K562 (cell line): ENCODE measurements around the gene CLTA. TPM values are rescaled to one million over a fixed set of nuclear protein-coding genes. Genes with fewer than 3 reads are reported as not detected.

Experiments used
- ATAC-seq: fragments of 200-7000 bp; cut with Tn5 transposase; 3 replicates; pipeline ENCODE4 v1.9.1; 2020; ENCODE audit warnings: moderate library complexity
- BruUV-seq: library from RNA; stranded (reverse); fragments of 400-500 nt; replicated peaks from 2 replicates; lab custom pipeline; 2021; lab: Mats Ljungman, UMichigan
- CTCF ChIA-PET: fragments of 300-600 bp; formaldehyde crosslinking; extraction: SDS; loops from one replicate; lab custom pipeline; 2021; ENCODE audit warnings: low intra/inter-chr PET ratio; lab: Yijun Ruan, JAX
- POLR2A ChIA-PET: fragments of 300-600, 350-650 bp; sonication (Branson Sonifier 250); formaldehyde crosslinking; extraction: SDS; loops from one replicate; lab custom pipeline; 2021; ENCODE audit warnings: antibody characterized with exemption, inconsistent platforms; lab: Yijun Ruan, JAX
- DNase-seq, 4 experiments: peaks; one replicate each; pipeline versions ENCODE4 v3.0.0 to v3.0.0-alpha.2; 2011 to 2018; ENCODE audit warnings: low spot score in 3 of 4, mixed read lengths in 3 of 4; ENCODE audit errors: extremely low read depth in 1 of 4
- FAIRE-seq: peaks from 2 replicates; lab custom pipeline; 2011; peaks lifted over from hg19 to GRCh38; lab: Jason Lieb, UNC
- H2AFZ ChIP-seq: 2 replicates; pipeline ENCODE4 v1.6.0; 2011; ENCODE audit warnings: low read depth, low read length, control low read depth, inconsistent platforms
- H3K27ac ChIP-seq: fragments of 200-600 bp; 3 replicates; pipeline ENCODE4 v1.8.0; 2011; ENCODE audit warnings: low read depth, mild to moderate bottlenecking, control low read depth, inconsistent platforms, low read length, moderate library complexity, mixed read lengths; ENCODE audit errors: extremely low read depth
- H3K27me3 ChIP-seq, 2 experiments: fragments of 300-600 bp in 1 of 2; 2 replicates in 1 of 2; 3 replicates in 1 of 2; pipeline versions ENCODE4 v1.6.0 to v1.8.0; 2011; ENCODE audit warnings: inconsistent platforms in 2 of 2, low read length in 2 of 2, mild to moderate bottlenecking in 1 of 2, mixed read lengths in 1 of 2, moderate library complexity in 1 of 2; ENCODE audit not compliant: control insufficient read depth in 2 of 2, insufficient read depth in 2 of 2
- H3K36me3 ChIP-seq: fragments of 300-600 bp; 3 replicates; pipeline ENCODE4 v1.8.0; 2011; ENCODE audit warnings: mild to moderate bottlenecking, low read length, inconsistent platforms; ENCODE audit not compliant: control insufficient read depth, insufficient read depth
- H3K4me1 ChIP-seq, 2 experiments: fragments of 200-600 bp in 1 of 2; replicated peaks in 1 of 2; 2 replicates in 1 of 2; 3 replicates in 1 of 2; pipeline versions ENCODE4 v1.5.1 to v1.8.0; 2011; ENCODE audit warnings: inconsistent platforms in 2 of 2, low read length in 2 of 2, mild to moderate bottlenecking in 1 of 2, mixed read lengths in 1 of 2, moderate library complexity in 1 of 2; ENCODE audit not compliant: control insufficient read depth in 2 of 2, insufficient read depth in 2 of 2
- H3K4me2 ChIP-seq: 2 replicates; pipeline ENCODE4 v1.6.1; 2011; ENCODE audit warnings: low read length, control low read depth, inconsistent platforms, mixed read lengths; ENCODE audit not compliant: insufficient read depth
- H3K4me3 ChIP-seq: fragments of 200-600 bp; sonication (generic), shearing (Covaris generic); 2 replicates; pipeline ENCODE4 v1.5.1; 2016; ENCODE audit warnings: control low read depth, inconsistent platforms
- H3K79me2 ChIP-seq: fragments of 200-600 bp; 3 replicates; pipeline ENCODE4 v1.8.0; 2011; ENCODE audit warnings: low read length, inconsistent platforms; ENCODE audit not compliant: control insufficient read depth, insufficient read depth
- H3K9ac ChIP-seq, 2 experiments: 2 replicates each; pipeline versions ENCODE4 v1.6.0 to v1.6.1; 2011; ENCODE audit warnings: low read depth in 2 of 2, low read length in 2 of 2, control low read depth in 1 of 2, inconsistent platforms in 1 of 2, mild to moderate bottlenecking in 1 of 2, mixed read lengths in 1 of 2; ENCODE audit not compliant: insufficient read depth in 1 of 2
- H3K9me1 ChIP-seq: one replicate; pipeline ENCODE4 v1.6.0; 2011; ENCODE audit warnings: inconsistent platforms, mild to moderate bottlenecking, low read length, moderate library complexity; ENCODE audit not compliant: control insufficient read depth, insufficient read depth
- H3K9me3 ChIP-seq: replicated peaks from 2 replicates; pipeline ENCODE4 v1.5.1; 2011; ENCODE audit warnings: low read depth, low read length, inconsistent platforms; ENCODE audit not compliant: control insufficient read depth, insufficient read depth
- H4K20me1 ChIP-seq: replicated peaks from 2 replicates; pipeline ENCODE4 v1.6.1; 2011; ENCODE audit warnings: low read length, inconsistent platforms, mixed read lengths; ENCODE audit not compliant: control insufficient read depth, insufficient read depth
- ARID4B ChIP-seq: sonication (generic); formaldehyde crosslinking; IDR thresholded peaks from 2 replicates; pipeline ENCODE4 v1.8.0; 2022; ENCODE audit warnings: mild to moderate bottlenecking, missing genetic modification reagents
- CLOCK ChIP-seq: fragments of 250-450 bp; sonication (Bioruptor Pico); IDR thresholded peaks from 2 replicates; pipeline ENCODE4 v1.4.0; 2020; ENCODE audit warnings: mild to moderate bottlenecking, moderate library complexity, borderline replicate concordance
- FOXK1 ChIP-seq: sonication (generic); formaldehyde crosslinking; IDR thresholded peaks from 2 replicates; pipeline ENCODE4 v1.8.0; 2022; ENCODE audit warnings: missing genetic modification reagents, mild to moderate bottlenecking, borderline replicate concordance
- NCOA1 ChIP-seq: fragments of 450-650 bp; IDR thresholded peaks from 2 replicates; pipeline ENCODE4 v1.6.1; 2016; ENCODE audit warnings: low read depth
- PBX2 ChIP-seq, 2 experiments: IDR thresholded peaks in 1 of 2; conservative IDR thresholded peaks in 1 of 2; 2 replicates each; pipeline ENCODE4 v1.6.1; 2016; ENCODE audit warnings: low read depth in 2 of 2, mild to moderate bottlenecking in 1 of 2, missing compliant biosample characterization in 1 of 2, missing genetic modification characterization in 1 of 2, moderate library complexity in 1 of 2
- XRCC3 ChIP-seq: fragments of 450-650 bp; IDR thresholded peaks from 2 replicates; pipeline ENCODE4 v1.6.1; 2017; ENCODE audit warnings: mild to moderate bottlenecking, moderate library complexity
- WGBS: fragments of 100-300 bp; shearing (Covaris generic); methylation state at CpG from one replicate; pipeline ENCODE4 v1.1.6; 2016; ENCODE audit warnings: low coverage, mixed read lengths; ENCODE audit not compliant: insufficient coverage; ENCODE audit errors: missing lambda C conversion rate; 5-methylcytosine and 5-hydroxymethylcytosine counted together
- in situ Hi-C: fragments of 300-500 bp; cut with MboI; formaldehyde crosslinking; loops from 4 replicates; pipeline ENCODE4 v1.15.0; 2018; ENCODE audit warnings: inconsistent platforms, mixed read lengths
- intact Hi-C: fragments of 100-400 bp; cut with micrococcal nuclease; formaldehyde crosslinking; loops from 2 replicates; pipeline ENCODE4 v1.14.2; 2022
- polyA plus RNA-seq, 8 experiments: library from polyadenylated mRNA; depleted of rRNA in 4 of 8; stranded (reverse) in 5 of 8; unstranded in 3 of 8; fragments of >200 nt; fragmentation: Nextera tagmentation in 2 of 8; fragmentation: Illumina TruSeq in 1 of 8; extraction: Ambion mirVana in 2 of 8; extraction: Trizol in 1 of 8; gene quantifications; 2 replicates each; pipeline versions ENCODE4 v1.2.1 to v1.2.3, GENCODE V29; 2011 to 2014; ENCODE audit warnings: inconsistent platforms in 1 of 8, missing spikeins in 1 of 8
- total RNA-seq, 7 experiments: library from RNA; depleted of rRNA in 6 of 7; stranded (reverse); fragments of >200 nt in 6 of 7; fragmentation: Illumina TruSeq in 2 of 7; extraction: Trizol in 2 of 7; gene quantifications; 2 replicates each; pipeline versions ENCODE4 v1.2.1 to v1.2.3, GENCODE V29; 2011 to 2021; ENCODE audit warnings: low replicate concordance in 1 of 7

CLTA gene
- total and polyA plus RNA-seq, 9 of the 15 experiments (the other 6 are each of a cell fraction or from before 2014, with no cell fraction given), result 37.8 to 219 (median 144) TPM

GRCh38 chr9:36191290-36191645 is 547 bp downstream of the CLTA start:
- BruUV-seq, result no TSS peak
- Histone ChIP-seq H3K4me1 (peaks cover 3 to 12% of the 10 kb centered on the region in 2 experiments; a peak in 4 of 5 replicates), H3K4me2 (peak overlapping the region; percentile 87), H3K27me3 (no peaks in the 10 kb centered on the region), H3K4me3 (peak overlapping the region; percentile 97), H2AFZ (peak overlapping the region; percentile 88), H3K79me2 (peaks cover 48% of the 10 kb centered on the region), H3K36me3 (peaks cover 26% of the 10 kb centered on the region; the same call in 2 of the 3 replicates), H3K9me3 (no peaks in the 10 kb centered on the region), H3K27ac (peak overlapping the region; percentile 93), H3K9me1 (no peaks in the 10 kb centered on the region), H4K20me1 (peaks cover 28% of the 10 kb centered on the region), H3K9ac (peak overlapping the region; percentile 96 to 100)
- in situ Hi-C loops (no loop called here), intact Hi-C loops (no loop called here)
- no peak for TF ChIP-seq FOXK1 (CRISPR knock-in tag)
- no peak for TF ChIP-seq PBX2 (CRISPR knock-in tag; IDR thresholded peaks at IDR 0.05; ENCODE audit: low read depth)
- TF ChIP-seq PBX2 (tag; conservative IDR thresholded peaks at IDR 0.05; ENCODE audit: low read depth), result no peak
- TF ChIP-seq XRCC3, result no peak
- peak; percentile 68; the same call in 1 of the 2 replicates for TF ChIP-seq ARID4B (CRISPR knock-in tag)
- TF ChIP-seq CLOCK, result no peak
- no peak for TF ChIP-seq NCOA1
- ChIA-PET POLR2A (interaction anchor here (0.7 to 2.8 kb wide), 8 partner anchors 10 to 25 kb away, joined by 3 to 13 read pairs (median 4); no protein-coding TSS in a partner anchor), CTCF (interaction anchor here (0.7 kb wide), 1 partner anchor 146 kb away, joined by 3 read pairs; no protein-coding TSS in a partner anchor)
- WGBS, result 0% methylated on average over 14 of the region's 18 CpGs
- DNase-seq, result peak in 1 of 4 experiments; percentile 20
- no peak for FAIRE-seq
- peak; percentile 9 for ATAC-seq
